K562 (cell line): ENCODE results near the gene CDCA3. TPM values are rescaled to one million over a fixed set of nuclear protein-coding genes. Genes with fewer than 3 reads are reported as not detected.

Source experiments
- CTCF ChIP-seq, 3 experiments: IDR thresholded peaks in 2 of 3; conservative IDR thresholded peaks in 1 of 3; 2 replicates each; pipeline ENCODE4 v1.5.1; 2011 to 2012; ENCODE audit warnings: low read length in 3 of 3, mild to moderate bottlenecking in 3 of 3, control low read depth in 2 of 3, improper control_type of control experiment in 1 of 3, inconsistent platforms in 1 of 3, low read depth in 1 of 3, mixed read lengths in 1 of 3, moderate library complexity in 1 of 3; ENCODE audit not compliant: insufficient read depth in 2 of 3
- HDAC2 ChIP-seq: fragments of 450-650 bp; IDR thresholded peaks from 2 replicates; pipeline ENCODE4 v1.6.1; 2016; ENCODE audit warnings: mild to moderate bottlenecking
- KAT7 ChIP-seq: sonication (generic); formaldehyde crosslinking; IDR thresholded peaks from 2 replicates; pipeline ENCODE4 v1.8.0; 2022; ENCODE audit warnings: missing genetic modification reagents, mild to moderate bottlenecking, borderline replicate concordance
- KDM1A ChIP-seq, 2 experiments: fragments of 450-650 bp; IDR thresholded peaks; 2 replicates each; pipeline ENCODE4 v1.6.1; 2016; ENCODE audit warnings: mild to moderate bottlenecking in 2 of 2
- MNT ChIP-seq, 2 experiments: fragments of 450-650 bp; conservative IDR thresholded peaks; 2 replicates each; pipeline ENCODE4 v1.6.1; 2017; ENCODE audit warnings: mild to moderate bottlenecking in 2 of 2, moderate library complexity in 2 of 2
- POLR2A ChIP-seq: fragments of 450-650 bp; conservative IDR thresholded peaks from 2 replicates; pipeline ENCODE4 v1.6.1; 2016
- RB1 ChIP-seq: fragments of 450-650 bp; IDR thresholded peaks from 2 replicates; pipeline ENCODE4 v1.6.1; 2017; ENCODE audit warnings: low read depth, mild to moderate bottlenecking
- RCOR1 ChIP-seq, 2 experiments: IDR thresholded peaks; 2 replicates each; pipeline ENCODE4 v1.6.1; 2012; ENCODE audit warnings: low read depth in 2 of 2, low read length in 2 of 2, borderline replicate concordance in 1 of 2, improper control_type of control experiment in 1 of 2
- SMAD1 ChIP-seq: fragments of 150-350 bp; IDR thresholded peaks from 2 replicates; pipeline ENCODE4 v1.6.1; 2014; ENCODE audit warnings: low read length, low read depth; ENCODE audit not compliant: partially characterized antibody
- SRSF1 ChIP-seq: fragments of 200-400 bp; formaldehyde crosslinking; IDR thresholded peaks from 2 replicates; pipeline ENCODE4 v1.6.1; 2017; ENCODE audit warnings: mild to moderate bottlenecking, low read depth, low read length, moderate library complexity
- TFAP4 ChIP-seq: sonication (generic); formaldehyde crosslinking; IDR thresholded peaks from 2 replicates; pipeline ENCODE4 v1.8.0; 2022; ENCODE audit warnings: missing genetic modification reagents, mild to moderate bottlenecking, moderate library complexity, borderline replicate concordance
- TSC22D4 ChIP-seq: fragments of 450-650 bp; IDR thresholded peaks from 2 replicates; pipeline ENCODE4 v1.6.1; 2016; ENCODE audit warnings: missing genetic modification characterization, missing biosample characterization, control low read depth
- polyA plus RNA-seq, 8 experiments: library from polyadenylated mRNA; depleted of rRNA in 4 of 8; stranded (reverse) in 5 of 8; unstranded in 3 of 8; fragments of >200 nt; fragmentation: Nextera tagmentation in 2 of 8; fragmentation: Illumina TruSeq in 1 of 8; extraction: Ambion mirVana in 2 of 8; extraction: Trizol in 1 of 8; gene quantifications; 2 replicates each; pipeline versions ENCODE4 v1.2.1 to v1.2.3, GENCODE V29; 2011 to 2014; ENCODE audit warnings: inconsistent platforms in 1 of 8, missing spikeins in 1 of 8
- total RNA-seq, 7 experiments: library from RNA; depleted of rRNA in 6 of 7; stranded (reverse); fragments of >200 nt in 6 of 7; fragmentation: Illumina TruSeq in 2 of 7; extraction: Trizol in 2 of 7; gene quantifications; 2 replicates each; pipeline versions ENCODE4 v1.2.1 to v1.2.3, GENCODE V29; 2011 to 2021; ENCODE audit warnings: low replicate concordance in 1 of 7
- TF ChIP-seq, protein P1 (sequence below), 2 experiments: fragments of 450-650 bp; formaldehyde crosslinking in 1 of 2; IDR thresholded peaks; 2 replicates each; pipeline versions ENCODE4 v1.4.0 to v1.6.1; 2014 to 2020; ENCODE audit warnings: mild to moderate bottlenecking in 2 of 2, borderline replicate concordance in 1 of 2, low read depth in 1 of 2

The CDCA3 gene
- total and polyA plus RNA-seq, 9 of the 15 experiments (the other 6 are each of a cell fraction or from before 2014, with no cell fraction given): 24.2 to 80.8 (median 55.1) TPM

- TF ChIP-seq MNT (conservative IDR thresholded peaks at IDR 0.05) (peak in 1 of 2 experiments; percentile 9; a peak in 1 of 4 replicates), SMAD1 (no peak), KAT7 (no peak), RB1 (no peak), KDM1A (IDR thresholded peaks at IDR 0.05) (0 out of 4 replicates have a peak, but pooled peaks of 1 of the 2 experiments have one; percentile 15), TSC22D4 (no peak), RCOR1 (IDR thresholded peaks at IDR 0.05; ENCODE audit: borderline replicate concordance in 1 of 2, low read depth in 2 of 2, low read length in 2 of 2) (peak in 1 of 2 experiments; percentile 55; a peak in 1 of 4 replicates), CTCF (IDR thresholded peaks at IDR 0.05 in 2 of 3, conservative IDR thresholded peaks at IDR 0.05 in 1 of 3; ENCODE audit: insufficient read depth in 2 of 3, low read depth in 1 of 3, low read length in 3 of 3) (peak; percentile 73 to 77 (median 76)), SRSF1 (no peak), TFAP4 (CRISPR knock-in tag) (peak; percentile 34; the same call in 1 of the 2 replicates), HDAC2 (peak; percentile 31; the same call in 1 of the 2 replicates), POLR2A (peak; percentile 17; the same call in 1 of the 2 replicates)
- TF ChIP-seq, protein P1, sequence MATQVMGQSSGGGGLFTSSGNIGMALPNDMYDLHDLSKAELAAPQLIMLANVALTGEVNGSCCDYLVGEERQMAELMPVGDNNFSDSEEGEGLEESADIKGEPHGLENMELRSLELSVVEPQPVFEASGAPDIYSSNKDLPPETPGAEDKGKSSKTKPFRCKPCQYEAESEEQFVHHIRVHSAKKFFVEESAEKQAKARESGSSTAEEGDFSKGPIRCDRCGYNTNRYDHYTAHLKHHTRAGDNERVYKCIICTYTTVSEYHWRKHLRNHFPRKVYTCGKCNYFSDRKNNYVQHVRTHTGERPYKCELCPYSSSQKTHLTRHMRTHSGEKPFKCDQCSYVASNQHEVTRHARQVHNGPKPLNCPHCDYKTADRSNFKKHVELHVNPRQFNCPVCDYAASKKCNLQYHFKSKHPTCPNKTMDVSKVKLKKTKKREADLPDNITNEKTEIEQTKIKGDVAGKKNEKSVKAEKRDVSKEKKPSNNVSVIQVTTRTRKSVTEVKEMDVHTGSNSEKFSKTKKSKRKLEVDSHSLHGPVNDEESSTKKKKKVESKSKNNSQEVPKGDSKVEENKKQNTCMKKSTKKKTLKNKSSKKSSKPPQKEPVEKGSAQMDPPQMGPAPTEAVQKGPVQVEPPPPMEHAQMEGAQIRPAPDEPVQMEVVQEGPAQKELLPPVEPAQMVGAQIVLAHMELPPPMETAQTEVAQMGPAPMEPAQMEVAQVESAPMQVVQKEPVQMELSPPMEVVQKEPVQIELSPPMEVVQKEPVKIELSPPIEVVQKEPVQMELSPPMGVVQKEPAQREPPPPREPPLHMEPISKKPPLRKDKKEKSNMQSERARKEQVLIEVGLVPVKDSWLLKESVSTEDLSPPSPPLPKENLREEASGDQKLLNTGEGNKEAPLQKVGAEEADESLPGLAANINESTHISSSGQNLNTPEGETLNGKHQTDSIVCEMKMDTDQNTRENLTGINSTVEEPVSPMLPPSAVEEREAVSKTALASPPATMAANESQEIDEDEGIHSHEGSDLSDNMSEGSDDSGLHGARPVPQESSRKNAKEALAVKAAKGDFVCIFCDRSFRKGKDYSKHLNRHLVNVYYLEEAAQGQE (IDR thresholded peaks at IDR 0.05; ENCODE audit: borderline replicate concordance): peak; percentile 38; the same call in 1 of the 2 replicates
- TF ChIP-seq, protein P1 (CRISPR knock-in tag; IDR thresholded peaks at IDR 0.05; ENCODE audit: low read depth): no peak
Measured at GRCh38 chr12:6869049-6870021, 18.2 kb upstream of the CDCA3 start (continued).
